MV-4-11 (cell line): ENCODE measurements around the gene IPO8.
"Not testable (repeated sequence)": the region's sequence is repeated elsewhere in the genome, so short reads cannot be mapped to it uniquely, and the experiment has no call there.

Experiments
- DNase-seq: peaks from one replicate; lab custom pipeline; 2025; lab: John Stamatoyannopoulos, UW

The IPO8 gene

DNA sequence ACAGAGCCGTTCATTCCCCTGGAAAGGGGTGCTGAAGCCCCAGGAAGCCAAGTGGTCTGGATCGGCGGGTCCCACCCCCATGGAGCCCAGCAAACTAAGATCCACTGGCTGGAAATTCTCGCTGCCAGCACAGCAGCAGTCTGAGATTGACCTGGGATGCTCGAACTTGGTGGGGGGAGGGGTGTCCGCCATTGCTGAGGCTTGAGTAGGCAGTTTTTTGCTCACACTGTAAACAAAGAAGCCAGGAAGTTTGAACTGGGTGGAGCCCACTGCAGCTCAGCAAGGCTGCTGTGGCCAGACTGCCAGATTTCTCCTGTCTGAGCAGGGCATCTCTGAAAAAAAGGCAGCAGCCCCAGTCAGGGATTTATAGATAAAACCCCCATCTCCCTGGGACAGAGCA is 91.4 kb downstream of the IPO8 start:
- DNase-seq: not testable (repeated sequence)

- DNase-seq: no peak
Measured at GRCh38 chr12:30603129-30603528, 92.5 kb downstream of the IPO8 start.

DNA sequence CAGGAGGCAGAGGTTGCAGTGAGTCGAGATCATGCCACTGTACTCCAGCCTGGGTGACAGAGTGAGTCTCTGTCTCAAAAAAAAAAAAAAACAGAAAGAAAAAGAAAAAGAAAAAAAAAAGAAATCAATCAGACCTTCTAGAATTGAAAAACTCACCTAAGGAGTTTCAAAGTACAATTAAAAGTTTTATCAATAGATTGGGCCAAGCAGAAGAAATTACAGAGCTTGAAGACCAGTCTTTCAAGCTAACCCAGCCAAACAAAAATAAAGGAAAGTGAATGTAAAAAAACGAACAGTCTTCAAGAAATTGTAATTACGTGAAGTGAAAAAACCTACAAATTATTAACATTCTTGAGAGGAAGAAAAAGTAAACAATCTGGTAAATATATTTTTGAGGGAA is 93.0 kb downstream of the IPO8 start:
- DNase-seq: no peak

DNA sequence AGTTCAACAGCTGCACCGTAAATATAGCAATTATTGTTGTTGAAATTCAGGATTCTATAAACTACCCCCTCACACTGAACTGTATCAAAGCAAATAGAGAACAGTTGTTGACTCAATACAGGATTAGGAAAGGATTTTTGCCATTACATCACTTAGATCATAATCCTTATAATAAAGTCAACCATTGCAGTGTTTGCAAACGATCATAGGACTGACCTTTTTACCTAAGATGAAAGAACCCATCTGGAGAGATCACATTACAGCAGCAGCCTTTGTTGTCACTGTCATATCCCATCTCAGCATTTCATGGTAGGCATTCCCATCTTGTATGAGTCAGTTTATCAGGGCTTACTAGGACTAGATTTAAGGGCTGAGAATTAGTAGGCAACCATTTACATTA is 96.1 kb downstream of the IPO8 start:
- no peak for DNase-seq

DNA sequence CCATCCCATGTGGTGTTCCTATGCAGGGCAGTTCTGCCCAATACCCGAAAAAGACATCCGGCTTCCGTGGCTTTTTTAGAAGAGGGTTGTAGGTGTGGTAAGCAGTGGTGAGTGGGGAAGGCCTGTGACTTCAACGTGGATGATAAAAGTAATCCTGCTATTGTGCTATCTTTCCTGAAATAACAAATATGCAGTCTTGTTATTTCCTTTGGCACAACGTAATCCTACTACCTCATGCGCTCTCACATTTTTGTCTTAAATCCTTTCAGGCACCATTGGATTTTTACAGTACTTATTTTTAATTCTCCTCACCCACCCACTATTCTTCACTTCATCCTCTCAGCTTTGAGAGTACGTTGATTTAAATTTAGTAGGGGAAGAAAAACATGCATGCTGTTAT is 96.8 kb downstream of the IPO8 start:
- DNase-seq: no peak

DNA sequence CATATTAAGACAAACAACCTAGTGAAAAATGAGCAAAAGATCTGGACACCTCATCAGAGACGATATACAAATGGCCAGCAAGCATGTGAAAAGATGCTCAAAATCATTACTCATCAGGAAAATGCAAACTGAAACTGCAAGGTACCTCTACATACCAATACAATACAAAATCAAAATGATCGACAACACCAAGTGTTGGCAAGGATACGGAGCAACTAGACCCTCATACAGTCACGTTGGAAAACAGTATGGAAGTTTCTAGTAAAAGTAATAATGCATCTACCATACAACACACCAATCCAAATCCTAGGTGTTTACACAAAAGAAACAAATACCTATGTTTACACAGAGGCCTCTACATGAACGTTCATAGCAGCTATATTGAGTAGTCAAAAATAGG is 99.9 kb downstream of the IPO8 start:
- no peak for DNase-seq

- DNase-seq: no peak
Measured at GRCh38 chr12:30594509-30594908, 101.2 kb downstream of the IPO8 start.

DNA sequence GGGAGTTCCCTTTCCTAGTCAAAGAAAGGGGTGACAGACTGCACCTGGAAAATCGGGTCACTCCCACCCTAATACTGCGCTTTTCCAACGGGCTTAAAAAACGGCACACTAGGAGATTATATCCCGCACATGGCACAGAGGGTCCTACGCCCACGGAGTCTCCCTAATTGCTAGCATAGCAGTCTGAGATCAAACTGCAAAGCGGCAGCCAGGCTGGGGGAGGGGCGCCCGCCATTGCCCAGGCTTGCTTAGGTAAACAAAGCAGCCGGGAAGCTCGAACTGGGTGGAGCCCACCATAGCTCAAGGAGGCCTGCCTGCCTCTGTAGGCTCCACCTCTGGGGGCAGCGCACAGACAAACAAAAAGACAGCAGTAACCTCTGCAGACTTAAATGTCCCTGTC is 107.1 kb downstream of the IPO8 start:
- DNase-seq: not testable (repeated sequence)

- no peak for DNase-seq
Measured at GRCh38 chr12:30587782-30588181, 107.9 kb downstream of the IPO8 start.

GRCh38 chr12:30585877-30586276 is 109.8 kb downstream of the IPO8 start:
- no peak for DNase-seq

DNA sequence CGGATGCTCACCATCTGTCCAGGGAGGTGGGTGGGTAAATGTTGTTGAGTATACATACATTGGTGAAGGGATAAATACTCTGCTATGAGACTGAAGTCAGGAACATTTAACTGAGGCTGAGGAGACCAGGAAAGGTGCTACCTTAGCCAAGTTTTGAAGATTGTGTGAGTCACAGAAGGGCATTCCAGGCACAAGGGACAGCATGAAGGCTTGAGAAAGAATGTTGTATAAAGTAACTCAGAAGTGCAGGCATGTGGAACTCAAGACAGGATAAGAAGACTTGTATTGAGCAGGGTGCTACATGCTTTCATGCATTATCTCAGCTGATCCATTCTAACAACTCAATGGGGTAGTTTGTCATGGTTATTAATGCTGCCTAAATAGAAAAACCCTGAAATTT is 112.7 kb downstream of the IPO8 start:
- DNase-seq: no peak

GRCh38 chr12:30580344-30580743 is 115.3 kb downstream of the IPO8 start:
- no peak for DNase-seq
